ENCODE measurements around the gene GJA10. TPM values are rescaled to one million over a fixed set of nuclear protein-coding genes. Genes with fewer than 3 reads are reported as not detected.
A peak's percentile ranks its signal among the peaks of the same experiment; 100 is the strongest.

Gene GJA10
- total and polyA plus RNA-seq, 4 donors, result not detected

- H3K4me3 ChIP-seq (ENCODE audit: low read depth, low read length), result no peak overlapping the region
- no peaks in the 10 kb centered on the region for H3K9me3 ChIP-seq (ENCODE audit: control insufficient read depth, insufficient read depth, low read length)
- DNase-seq (ENCODE audit: low read depth in 4 of 6, low spot score in 6 of 6), result peak in 1 of 6 donors; percentile 8
- 77% methylated on average over 2 of the region's 6 CpGs for WGBS (ENCODE audit: insufficient coverage)
- no peaks in the 10 kb centered on the region for H3K36me3 ChIP-seq (ENCODE audit: control insufficient read depth, insufficient read depth, low read length)
- H3K4me1 ChIP-seq (ENCODE audit: control insufficient read depth, insufficient read depth, low read length), result peaks cover 28% of the 10 kb centered on the region
- H3K27ac ChIP-seq (ENCODE audit: low read depth, low read length), result peak overlapping the region; percentile 76
- no peaks in the 10 kb centered on the region for H3K27me3 ChIP-seq (ENCODE audit: control insufficient read depth, insufficient read depth, low read length)
Observed at GRCh38 chr6:89941763-89942497, 47.7 kb downstream of the GJA10 start.

GRCh38 chr6:89942601-89943000 is 48.3 kb downstream of the GJA10 start:
- no peaks in the 10 kb centered on the region for H3K27me3 ChIP-seq (ENCODE audit: control insufficient read depth, insufficient read depth, low read length)
- no peak overlapping the region for H3K27ac ChIP-seq (ENCODE audit: low read depth, low read length)
- no peak for DNase-seq (ENCODE audit: low read depth in 4 of 6, low spot score in 6 of 6)
- H3K4me1 ChIP-seq (ENCODE audit: control insufficient read depth, insufficient read depth, low read length), result peaks cover 28% of the 10 kb centered on the region
- H3K4me3 ChIP-seq (ENCODE audit: low read depth, low read length), result no peak overlapping the region
- H3K36me3 ChIP-seq (ENCODE audit: control insufficient read depth, insufficient read depth, low read length), result no peaks in the 10 kb centered on the region
- H3K9me3 ChIP-seq (ENCODE audit: control insufficient read depth, insufficient read depth, low read length), result no peaks in the 10 kb centered on the region
- WGBS (ENCODE audit: insufficient coverage), result 90% methylated on average over 6 of the region's 8 CpGs

DNA sequence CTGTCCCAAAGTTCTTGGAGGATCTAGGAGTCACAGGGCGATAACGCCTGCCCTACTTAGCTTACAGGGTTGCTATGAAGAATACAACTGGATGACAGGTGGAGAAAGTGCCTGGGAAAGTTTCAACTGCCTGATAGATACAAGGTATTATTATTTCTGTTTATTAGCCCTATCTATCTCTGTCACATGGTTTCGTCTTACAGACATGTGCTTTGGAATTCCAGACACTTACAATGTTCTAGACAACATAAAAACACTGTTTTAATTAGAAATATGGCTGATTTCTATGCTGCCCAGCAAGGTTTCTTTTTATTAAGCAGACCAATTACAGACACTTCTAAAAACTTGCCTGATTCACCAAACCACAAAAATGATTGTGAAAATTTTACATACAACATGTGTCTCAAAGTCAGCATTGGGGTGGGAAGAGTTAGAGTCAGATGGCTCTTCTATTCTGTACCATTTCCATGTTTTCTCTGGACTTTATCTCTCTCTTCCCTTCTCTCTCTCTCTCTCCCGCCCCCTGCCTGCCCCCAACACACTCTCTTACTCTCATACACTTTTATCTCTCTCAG is 50.0 kb downstream of the GJA10 start:
- 100% methylated on average over 2 of the region's 4 CpGs for WGBS (ENCODE audit: insufficient coverage)
- Histone ChIP-seq H3K4me1 (ENCODE audit: control insufficient read depth, insufficient read depth, low read length) (peaks cover 36% of the 10 kb centered on the region), H3K36me3 (ENCODE audit: control insufficient read depth, insufficient read depth, low read length) (no peaks in the 10 kb centered on the region), H3K27ac (ENCODE audit: low read depth, low read length) (no peak overlapping the region), H3K4me3 (ENCODE audit: low read depth, low read length) (no peak overlapping the region), H3K27me3 (ENCODE audit: control insufficient read depth, insufficient read depth, low read length) (no peaks in the 10 kb centered on the region), H3K9me3 (ENCODE audit: control insufficient read depth, insufficient read depth, low read length) (no peaks in the 10 kb centered on the region)
- DNase-seq (ENCODE audit: low read depth in 4 of 6, low spot score in 6 of 6), result no peak

DNA sequence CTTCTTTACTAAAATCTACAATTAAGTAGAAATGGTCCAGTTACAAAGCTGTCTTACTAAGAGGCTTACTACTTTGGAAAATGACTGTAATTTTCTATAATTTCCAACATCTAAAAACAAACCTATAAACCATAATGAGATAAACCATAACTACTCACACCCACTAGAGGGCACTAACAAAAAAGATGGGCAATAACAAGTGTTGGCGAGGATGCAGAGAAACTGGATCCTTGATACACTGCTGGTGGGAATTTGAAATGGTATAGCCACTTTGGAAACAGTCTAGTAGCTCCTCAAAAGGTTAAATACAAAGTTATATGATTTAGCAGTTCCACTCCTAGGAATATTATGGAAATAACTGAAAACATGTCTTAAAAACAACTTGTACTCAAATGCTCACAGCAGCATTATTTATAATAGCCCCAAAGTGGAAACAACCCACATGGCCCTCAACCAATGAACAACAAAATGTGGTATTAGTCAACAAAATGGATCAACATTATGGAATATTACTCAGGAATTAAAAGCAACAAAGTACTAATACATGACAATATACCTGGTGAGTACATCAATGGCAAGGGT is 50.6 kb downstream of the GJA10 start:
- no peak overlapping the region for H3K27ac ChIP-seq (ENCODE audit: low read depth, low read length)
- no peak for DNase-seq (ENCODE audit: low read depth in 4 of 6, low spot score in 6 of 6)
- H3K4me3 ChIP-seq (ENCODE audit: low read depth, low read length), result no peak overlapping the region
- H3K36me3 ChIP-seq (ENCODE audit: control insufficient read depth, insufficient read depth, low read length), result no peaks in the 10 kb centered on the region
- no CpG with 5 or more reads among the region's 1 CpG for WGBS (ENCODE audit: insufficient coverage)
- H3K4me1 ChIP-seq (ENCODE audit: control insufficient read depth, insufficient read depth, low read length), result peaks cover 36% of the 10 kb centered on the region
- no peaks in the 10 kb centered on the region for H3K27me3 ChIP-seq (ENCODE audit: control insufficient read depth, insufficient read depth, low read length)
- H3K9me3 ChIP-seq (ENCODE audit: control insufficient read depth, insufficient read depth, low read length), result no peaks in the 10 kb centered on the region

Small RNA genes lying within 50 kb of the gene (small RNA-seq; reads per million reads assigned to genes)
- not detected for gene RF00019 (ENCODE audit: low replicate concordance)

Other genes with a start within 250 kb of the GJA10 start
- 10 to 100 TPM; 31.4 to 34.5 TPM for gene MDN1, start 74.7 kb upstream of the GJA10 start, total RNA-seq
- 10 to 100 TPM; 39.1 to 40.2 TPM for gene MDN1, start 74.7 kb upstream of the GJA10 start, polyA plus RNA-seq (ENCODE audit: insufficient read length in 2 of 2)
- gene CASP8AP2, start 64.6 kb upstream of the GJA10 start, total RNA-seq, result 10 to 100 TPM; 22.5 to 30.4 TPM
- 10 to 100 TPM; 12.3 to 14.6 TPM for gene CASP8AP2, start 64.6 kb upstream of the GJA10 start, polyA plus RNA-seq (ENCODE audit: insufficient read length in 2 of 2)